ENCODE measurements around the gene NUDT22.

GRCh38 chr11:64249563-64250414 is 23.7 kb downstream of the NUDT22 start:
- TF ChIP-seq, protein P1, sequence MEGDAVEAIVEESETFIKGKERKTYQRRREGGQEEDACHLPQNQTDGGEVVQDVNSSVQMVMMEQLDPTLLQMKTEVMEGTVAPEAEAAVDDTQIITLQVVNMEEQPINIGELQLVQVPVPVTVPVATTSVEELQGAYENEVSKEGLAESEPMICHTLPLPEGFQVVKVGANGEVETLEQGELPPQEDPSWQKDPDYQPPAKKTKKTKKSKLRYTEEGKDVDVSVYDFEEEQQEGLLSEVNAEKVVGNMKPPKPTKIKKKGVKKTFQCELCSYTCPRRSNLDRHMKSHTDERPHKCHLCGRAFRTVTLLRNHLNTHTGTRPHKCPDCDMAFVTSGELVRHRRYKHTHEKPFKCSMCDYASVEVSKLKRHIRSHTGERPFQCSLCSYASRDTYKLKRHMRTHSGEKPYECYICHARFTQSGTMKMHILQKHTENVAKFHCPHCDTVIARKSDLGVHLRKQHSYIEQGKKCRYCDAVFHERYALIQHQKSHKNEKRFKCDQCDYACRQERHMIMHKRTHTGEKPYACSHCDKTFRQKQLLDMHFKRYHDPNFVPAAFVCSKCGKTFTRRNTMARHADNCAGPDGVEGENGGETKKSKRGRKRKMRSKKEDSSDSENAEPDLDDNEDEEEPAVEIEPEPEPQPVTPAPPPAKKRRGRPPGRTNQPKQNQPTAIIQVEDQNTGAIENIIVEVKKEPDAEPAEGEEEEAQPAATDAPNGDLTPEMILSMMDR (IDR thresholded peaks at IDR 0.05; ENCODE audit: insufficient read depth, low read depth, low read length): no peak
- TF ChIP-seq EZH2 (IDR thresholded peaks at IDR 0.05; ENCODE audit: insufficient read depth, low read length): no peak
